Measurements from ENCODE around the gene SH3PXD2B.
"Not testable (repeated sequence)": the region's sequence is repeated elsewhere in the genome, so short reads cannot be mapped to it uniquely, and the experiment has no call there.

SH3PXD2B gene

GRCh38 chr5:172288465-172288864 lies 165.9 kb downstream of the SH3PXD2B start:
- no peak for DNase-seq

GRCh38 chr5:172287140-172287539 lies 167.2 kb downstream of the SH3PXD2B start:
- not testable (repeated sequence) for DNase-seq

- DNase-seq: no peak
Measured at GRCh38 chr5:172285226-172286143, 168.8 kb downstream of the SH3PXD2B start.

GRCh38 chr5:172284611-172284980 lies 169.7 kb downstream of the SH3PXD2B start:
- DNase-seq: no peak

GRCh38 chr5:172283862-172284610 lies 170.3 kb downstream of the SH3PXD2B start:
- peak; percentile 82 for DNase-seq

- DNase-seq: peak; percentile 78
Measured at GRCh38 chr5:172283020-172283861, 171.1 kb downstream of the SH3PXD2B start, which contains the start of gene UBTD2. TSS of gene UBTD2 (minus strand) at chr5:172283764. CDS start at chr5:172283665, 99 bp downstream.

- DNase-seq: no peak
Measured at GRCh38 chr5:172282272-172283019, 171.9 kb downstream of the SH3PXD2B start.

GRCh38 chr5:172281346-172281745 lies 173.0 kb downstream of the SH3PXD2B start:
- DNase-seq: no peak

- DNase-seq: no peak
Measured at GRCh38 chr5:172280929-172281328, 173.4 kb downstream of the SH3PXD2B start.

- no peak for DNase-seq
Measured at GRCh38 chr5:172280317-172280716, 174.0 kb downstream of the SH3PXD2B start.

GRCh38 chr5:172278356-172278755 lies 176.0 kb downstream of the SH3PXD2B start:
- DNase-seq: no peak

- no peak for DNase-seq
Measured at GRCh38 chr5:172276214-172276613, 178.1 kb downstream of the SH3PXD2B start.

Measured in activated CD8-positive, alpha-beta memory T cell treated with anti-CD3 and anti-CD28 coated beads, Interleukin-2, amount 50 U/mL, for 4 hours (primary cell).